Esophagus squamous epithelium (tissue), 4 donors: ENCODE results near the gene MRPS31.

ENCODE experiments used
- CTCF ChIP-seq, 6 experiments: fragments of 450-650 bp in 4 of 6; fragments of 200-600 bp in 2 of 6; sonication (generic) in 2 of 6; IDR thresholded peaks; one replicate each; pipeline ENCODE4 v1.5.1; 2016 to 2019; ENCODE audit warnings: antibody characterized with exemption in 6 of 6, mild to moderate bottlenecking in 4 of 6, moderate library complexity in 4 of 6
- POLR2A ChIP-seq, 4 donors: fragments of 450-650 bp; IDR thresholded peaks; one replicate each; pipeline ENCODE4 v1.6.1; 2017; ENCODE audit warnings: antibody characterized with exemption in 4 of 4, mild to moderate bottlenecking in 4 of 4, moderate library complexity in 3 of 4

DNA sequence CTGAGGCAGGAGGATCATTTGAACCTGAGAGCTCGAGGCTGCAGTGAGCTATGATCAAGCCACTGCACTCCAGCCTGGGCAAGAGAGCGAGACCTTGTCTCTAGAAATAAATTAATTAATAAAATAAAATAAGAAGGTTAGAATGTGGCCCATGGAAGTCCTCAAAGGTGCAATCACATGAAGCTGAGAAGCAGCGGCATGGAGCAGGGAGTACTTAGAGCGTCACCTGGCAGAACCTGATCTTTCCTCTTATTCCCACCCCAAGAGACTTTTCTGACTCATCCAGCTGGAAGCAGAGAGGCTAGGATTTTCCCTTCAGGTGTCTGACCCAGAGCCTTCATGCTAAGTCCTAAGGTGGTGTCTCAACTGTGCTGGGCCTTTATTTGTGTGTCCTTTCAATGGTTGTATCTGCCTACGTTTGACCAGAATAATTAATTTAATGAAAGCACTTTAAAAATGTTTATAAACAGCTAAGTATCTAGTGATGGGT, 8.9 kb upstream of the MRPS31 start:
- TF ChIP-seq CTCF (IDR thresholded peaks at IDR 0.05) (no peak), POLR2A (IDR thresholded peaks at IDR 0.05) (no peak)
